ENCODE data around the gene CDCA7. TPM values are rescaled to one million over a fixed set of nuclear protein-coding genes. Genes with fewer than 3 reads are reported as not detected.

CDCA7 gene
- total and polyA plus RNA-seq, 4 donors, result 6.3 to 14.0 (median 9.1) TPM

DNA sequence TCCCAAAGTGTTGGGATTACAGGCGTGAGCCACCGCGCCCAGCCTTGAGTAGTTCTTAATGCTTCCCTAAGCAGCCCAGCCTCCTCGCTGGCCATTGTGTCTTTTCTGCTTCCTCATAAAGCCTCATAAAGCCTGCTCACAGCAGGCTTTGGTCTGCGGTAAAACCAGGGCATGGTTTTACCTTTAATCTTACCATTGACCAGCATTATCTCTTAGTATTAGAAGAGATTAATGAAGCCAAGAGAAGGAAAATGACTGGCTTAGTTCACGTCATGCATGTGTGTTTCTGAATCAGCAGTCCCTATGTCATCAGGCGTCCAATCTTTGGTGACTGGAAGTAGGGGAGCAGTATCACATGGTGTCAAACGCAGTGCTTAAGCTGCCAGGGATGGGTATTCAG lies 14.9 kb upstream of the CDCA7 start:
- DNase-seq (ENCODE audit: low read depth in 4 of 6, low spot score in 6 of 6), result no peak
- Histone ChIP-seq H3K36me3 (ENCODE audit: control insufficient read depth, insufficient read depth, low read length) (no peaks in the 10 kb centered on the region), H3K27me3 (ENCODE audit: control insufficient read depth, insufficient read depth, low read length) (no peaks in the 10 kb centered on the region), H3K9me3 (ENCODE audit: control insufficient read depth, insufficient read depth, low read length) (no peaks in the 10 kb centered on the region), H3K27ac (ENCODE audit: low read depth, low read length) (no peak overlapping the region), H3K4me3 (ENCODE audit: low read depth, low read length) (no peak overlapping the region), H3K4me1 (ENCODE audit: control insufficient read depth, insufficient read depth, low read length) (no peaks in the 10 kb centered on the region)
- 95% methylated on average over 7 of the region's 8 CpGs for WGBS (ENCODE audit: insufficient coverage)

DNA sequence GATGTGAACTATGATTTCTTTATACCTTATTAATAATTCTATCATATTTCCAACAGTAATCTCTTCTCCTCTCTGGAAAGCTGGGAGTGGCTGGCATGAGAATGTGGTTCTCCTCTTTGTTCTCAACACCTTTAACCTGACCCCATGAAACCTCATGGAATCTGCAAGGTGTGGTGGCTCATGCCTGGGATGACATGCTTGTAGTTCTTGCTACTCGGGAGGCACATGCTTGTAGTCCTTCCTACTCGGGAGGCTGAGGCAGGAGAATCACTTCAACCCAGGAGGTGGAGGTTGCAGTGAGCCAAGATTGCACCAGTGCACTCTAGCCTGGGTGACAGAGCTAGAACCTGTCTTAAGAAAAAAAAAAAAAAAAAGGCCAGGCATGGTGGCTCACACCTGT lies 10.8 kb upstream of the CDCA7 start:
- no peak overlapping the region for H3K27ac ChIP-seq (ENCODE audit: low read depth, low read length)
- WGBS (ENCODE audit: insufficient coverage), result 100% methylated on average over 1 of the region's 2 CpGs
- no peaks in the 10 kb centered on the region for H3K27me3 ChIP-seq (ENCODE audit: control insufficient read depth, insufficient read depth, low read length)
- H3K36me3 ChIP-seq (ENCODE audit: control insufficient read depth, insufficient read depth, low read length), result no peaks in the 10 kb centered on the region
- H3K4me3 ChIP-seq (ENCODE audit: low read depth, low read length), result no peak overlapping the region
- no peaks in the 10 kb centered on the region for H3K4me1 ChIP-seq (ENCODE audit: control insufficient read depth, insufficient read depth, low read length)
- no peaks in the 10 kb centered on the region for H3K9me3 ChIP-seq (ENCODE audit: control insufficient read depth, insufficient read depth, low read length)
- no peak for DNase-seq (ENCODE audit: low read depth in 4 of 6, low spot score in 6 of 6)

DNA sequence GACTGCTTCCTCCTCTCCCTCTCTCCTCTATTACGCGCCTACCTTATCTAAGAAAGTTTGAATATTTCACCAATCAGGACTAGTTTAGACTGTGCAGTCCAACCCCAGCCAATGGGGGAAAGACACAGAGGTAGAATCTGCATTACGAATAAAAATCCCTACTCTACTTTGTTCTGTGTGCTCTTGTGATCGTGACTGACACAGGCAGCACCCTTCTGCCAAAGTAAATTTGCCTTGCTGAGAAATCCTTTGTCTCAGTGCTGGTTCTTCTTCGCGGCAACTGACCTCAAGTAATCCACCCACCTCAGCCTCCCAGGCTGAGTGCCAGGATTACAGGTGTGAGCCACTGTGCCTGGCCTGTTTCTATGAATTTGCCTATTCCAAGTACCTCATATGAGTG lies 8.6 kb upstream of the CDCA7 start:
- WGBS (ENCODE audit: insufficient coverage), result 45% methylated on average over 2 of the region's 6 CpGs
- Histone ChIP-seq H3K36me3 (ENCODE audit: control insufficient read depth, insufficient read depth, low read length) (no peaks in the 10 kb centered on the region), H3K4me1 (ENCODE audit: control insufficient read depth, insufficient read depth, low read length) (no peaks in the 10 kb centered on the region)

DNA sequence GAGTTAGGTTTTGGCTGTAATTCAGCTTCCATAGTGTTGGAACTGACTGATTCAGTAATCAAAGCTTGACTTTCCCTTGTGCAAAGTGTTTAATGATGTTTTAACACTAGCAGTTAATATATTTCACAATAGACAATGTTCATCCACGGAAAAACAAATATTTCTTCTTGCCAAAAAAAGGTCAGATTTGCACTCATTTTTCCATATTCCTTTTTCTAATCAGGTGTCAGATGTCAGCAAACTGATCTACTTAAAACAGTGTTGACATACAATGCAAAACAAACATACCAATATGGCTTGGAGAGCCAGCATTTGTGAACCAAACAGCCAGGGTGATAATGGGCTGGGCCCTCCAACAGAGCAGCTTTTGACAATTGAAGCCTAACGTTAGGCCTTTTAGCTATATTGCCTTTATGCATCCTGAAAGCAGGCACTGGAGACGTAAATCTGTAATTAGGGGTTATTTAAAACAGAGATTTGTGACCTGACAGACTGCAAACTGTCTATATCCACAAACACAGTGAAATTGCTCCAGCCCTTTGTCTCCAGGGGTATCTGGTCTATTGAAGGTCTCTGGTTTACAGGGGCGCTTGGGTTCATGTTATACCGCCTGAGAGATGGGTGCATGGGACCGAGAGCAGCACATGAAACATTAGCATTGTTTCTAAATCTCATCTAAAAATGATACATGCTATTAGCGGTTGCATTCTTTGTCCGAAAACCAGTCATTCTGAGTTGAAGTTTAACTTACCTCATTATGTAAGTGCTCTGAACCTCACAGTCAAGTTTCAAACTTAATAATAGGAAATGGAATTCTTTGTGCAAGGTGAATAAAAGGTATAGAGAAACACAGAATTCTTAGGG lies 7.1 kb upstream of the CDCA7 start:
- Histone ChIP-seq H3K4me3 (ENCODE audit: low read depth, low read length) (no peak overlapping the region), H3K4me1 (ENCODE audit: control insufficient read depth, insufficient read depth, low read length) (no peaks in the 10 kb centered on the region), H3K27me3 (ENCODE audit: control insufficient read depth, insufficient read depth, low read length) (no peaks in the 10 kb centered on the region), H3K9me3 (ENCODE audit: control insufficient read depth, insufficient read depth, low read length) (no peaks in the 10 kb centered on the region), H3K27ac (ENCODE audit: low read depth, low read length) (no peak overlapping the region), H3K36me3 (ENCODE audit: control insufficient read depth, insufficient read depth, low read length) (no peaks in the 10 kb centered on the region)
- peak in 2 of 6 donors; percentile 24 to 55 for DNase-seq (ENCODE audit: low read depth in 4 of 6, low spot score in 6 of 6)
- no CpG with 5 or more reads among the region's 8 CpGs for WGBS (ENCODE audit: insufficient coverage)

More for the DNA sequence above, 8.6 kb upstream of the CDCA7 start:
- H3K27me3 ChIP-seq (ENCODE audit: control insufficient read depth, insufficient read depth, low read length), result no peaks in the 10 kb centered on the region
- H3K9me3 ChIP-seq (ENCODE audit: control insufficient read depth, insufficient read depth, low read length), result no peaks in the 10 kb centered on the region
- H3K4me3 ChIP-seq (ENCODE audit: low read depth, low read length), result no peak overlapping the region
- no peak overlapping the region for H3K27ac ChIP-seq (ENCODE audit: low read depth, low read length)
- DNase-seq (ENCODE audit: low read depth in 4 of 6, low spot score in 6 of 6), result no peak

DNA sequence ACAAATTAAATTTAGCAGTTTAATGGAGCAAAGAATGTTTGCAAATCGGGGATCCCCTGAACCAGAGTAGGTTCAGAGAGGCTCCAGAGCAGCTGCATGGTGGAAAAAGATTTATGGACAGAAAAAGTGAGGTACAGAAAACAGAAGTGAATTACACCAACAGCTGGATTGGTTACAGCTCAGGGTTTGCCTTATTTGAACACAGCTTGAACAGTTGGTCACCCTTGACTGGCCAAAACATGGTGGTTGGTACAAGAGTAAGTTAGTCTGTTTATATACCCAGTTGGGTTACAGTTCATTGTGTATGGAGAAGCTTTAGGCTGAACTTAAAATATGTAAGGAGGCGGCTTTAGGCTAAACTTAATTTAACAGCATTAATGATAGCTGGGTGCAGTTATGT lies 5.4 kb upstream of the CDCA7 start:
- no peaks in the 10 kb centered on the region for H3K9me3 ChIP-seq (ENCODE audit: control insufficient read depth, insufficient read depth, low read length)
- H3K27me3 ChIP-seq (ENCODE audit: control insufficient read depth, insufficient read depth, low read length), result peaks cover 12% of the 10 kb centered on the region
- no peak for DNase-seq (ENCODE audit: low read depth in 4 of 6, low spot score in 6 of 6)
- H3K27ac ChIP-seq (ENCODE audit: low read depth, low read length), result no peak overlapping the region
- no peaks in the 10 kb centered on the region for H3K36me3 ChIP-seq (ENCODE audit: control insufficient read depth, insufficient read depth, low read length)
- WGBS (ENCODE audit: insufficient coverage), result no CpG with 5 or more reads among the region's 2 CpGs
- H3K4me1 ChIP-seq (ENCODE audit: control insufficient read depth, insufficient read depth, low read length), result peaks cover 2% of the 10 kb centered on the region
- H3K4me3 ChIP-seq (ENCODE audit: low read depth, low read length), result no peak overlapping the region

DNA sequence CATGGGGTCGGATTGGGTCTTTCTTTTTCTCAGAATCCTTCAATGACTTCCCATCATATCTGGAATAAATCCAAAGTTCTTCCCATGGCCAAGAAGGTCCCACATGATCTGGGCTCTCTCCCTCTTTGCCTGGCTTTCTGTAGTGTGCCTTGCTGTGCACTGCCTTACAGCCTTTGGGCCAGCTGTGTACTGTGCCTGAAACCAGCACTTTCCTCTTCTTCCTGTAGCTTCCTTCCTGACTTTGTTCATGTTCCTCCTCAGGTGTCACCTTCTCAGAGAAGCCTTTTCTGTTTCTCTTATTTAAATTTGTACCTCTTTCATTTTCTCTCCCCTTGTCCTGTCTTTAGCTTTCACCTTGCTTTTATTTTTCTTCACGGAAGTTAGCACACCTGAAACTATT lies 4.3 kb upstream of the CDCA7 start:
- Histone ChIP-seq H3K27ac (ENCODE audit: low read depth, low read length) (no peak overlapping the region), H3K4me3 (ENCODE audit: low read depth, low read length) (no peak overlapping the region), H3K9me3 (ENCODE audit: control insufficient read depth, insufficient read depth, low read length) (no peaks in the 10 kb centered on the region), H3K4me1 (ENCODE audit: control insufficient read depth, insufficient read depth, low read length) (peaks cover 11% of the 10 kb centered on the region), H3K27me3 (ENCODE audit: control insufficient read depth, insufficient read depth, low read length) (peaks cover 14% of the 10 kb centered on the region), H3K36me3 (ENCODE audit: control insufficient read depth, insufficient read depth, low read length) (no peaks in the 10 kb centered on the region)
- DNase-seq (ENCODE audit: low read depth in 4 of 6, low spot score in 6 of 6), result no peak
- 80% methylated on average over 1 of the region's 2 CpGs for WGBS (ENCODE audit: insufficient coverage)

DNA sequence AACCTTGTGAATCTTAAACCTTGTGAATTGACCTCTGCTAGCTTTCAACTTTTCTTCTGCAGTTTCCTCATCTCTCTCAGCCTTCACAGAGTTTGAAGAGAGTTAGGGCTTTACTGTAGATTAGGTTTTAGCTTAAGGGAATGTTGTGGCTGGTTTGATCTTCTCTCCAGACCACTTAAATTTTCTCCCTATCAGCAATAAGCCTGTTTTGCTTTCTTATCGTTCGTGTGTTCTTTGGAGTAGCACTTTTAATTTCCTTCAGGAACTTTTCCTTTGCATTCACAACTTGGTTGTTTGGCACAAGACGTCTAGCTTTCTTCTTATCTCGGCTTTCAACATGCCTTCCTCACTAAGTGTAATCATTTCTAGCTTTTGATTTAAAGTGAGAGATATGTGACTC lies 2.8 kb upstream of the CDCA7 start:
- Histone ChIP-seq H3K27ac (ENCODE audit: low read depth, low read length) (no peak overlapping the region), H3K36me3 (ENCODE audit: control insufficient read depth, insufficient read depth, low read length) (no peaks in the 10 kb centered on the region), H3K9me3 (ENCODE audit: control insufficient read depth, insufficient read depth, low read length) (no peaks in the 10 kb centered on the region), H3K4me1 (ENCODE audit: control insufficient read depth, insufficient read depth, low read length) (peaks cover 14% of the 10 kb centered on the region), H3K27me3 (ENCODE audit: control insufficient read depth, insufficient read depth, low read length) (peaks cover 21% of the 10 kb centered on the region), H3K4me3 (ENCODE audit: low read depth, low read length) (no peak overlapping the region)
- DNase-seq (ENCODE audit: low read depth in 4 of 6, low spot score in 6 of 6), result no peak
- WGBS (ENCODE audit: insufficient coverage), result 79% methylated on average over 2 of the region's 4 CpGs

DNA sequence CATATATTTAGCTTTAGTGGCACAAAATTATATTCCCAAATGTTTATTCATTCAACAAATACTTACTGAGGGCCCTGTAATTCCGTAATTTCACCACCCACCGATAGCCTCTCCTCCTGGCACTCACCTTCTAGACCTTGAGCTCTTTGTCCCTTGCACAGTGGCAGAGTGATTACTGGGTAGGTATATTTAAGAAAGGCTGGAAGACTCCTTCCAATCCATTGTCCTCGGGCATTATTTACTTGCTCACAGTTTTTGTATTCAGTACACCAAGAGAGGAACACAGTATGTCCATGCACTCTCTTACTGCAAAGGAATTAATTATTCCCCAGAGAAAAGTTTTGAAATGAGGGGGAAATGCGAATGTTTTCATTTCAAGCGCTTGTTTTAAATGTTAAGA lies 1.1 kb upstream of the CDCA7 start:
- no peaks in the 10 kb centered on the region for H3K36me3 ChIP-seq (ENCODE audit: control insufficient read depth, insufficient read depth, low read length)
- no peak for DNase-seq (ENCODE audit: low read depth in 4 of 6, low spot score in 6 of 6)

DNA sequence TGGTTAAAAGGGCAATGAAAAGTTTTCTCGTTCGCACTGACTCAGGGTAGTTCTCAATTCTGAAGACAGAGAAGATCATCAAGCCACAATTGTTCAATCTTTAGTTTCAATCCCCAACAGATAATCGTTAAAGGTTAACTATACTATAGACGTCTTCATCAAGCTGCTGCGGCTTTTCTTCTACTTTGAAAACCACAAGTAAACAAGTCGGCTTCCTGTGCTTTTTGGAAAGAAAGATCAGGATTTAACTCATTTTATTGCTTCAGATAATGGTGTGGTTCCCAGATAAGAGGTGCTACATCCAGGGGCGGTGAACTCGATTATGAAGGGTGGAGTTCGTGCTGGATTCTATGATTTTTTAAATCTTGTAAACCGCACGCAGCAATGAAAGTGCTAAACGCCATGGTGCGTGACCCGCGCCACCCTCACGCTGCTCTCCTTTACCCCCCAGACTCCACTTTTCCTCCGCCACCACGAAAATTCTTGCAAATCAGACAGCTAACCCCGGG lies 545 bp upstream of the CDCA7 start:
- Histone ChIP-seq H3K36me3 (ENCODE audit: control insufficient read depth, insufficient read depth, low read length) (no peaks in the 10 kb centered on the region), H3K9me3 (ENCODE audit: control insufficient read depth, insufficient read depth, low read length) (no peaks in the 10 kb centered on the region), H3K4me1 (ENCODE audit: control insufficient read depth, insufficient read depth, low read length) (peaks cover 14% of the 10 kb centered on the region), H3K27me3 (ENCODE audit: control insufficient read depth, insufficient read depth, low read length) (peaks cover 21% of the 10 kb centered on the region), H3K27ac (ENCODE audit: low read depth, low read length) (peak overlapping the region; percentile 76), H3K4me3 (ENCODE audit: low read depth, low read length) (peak overlapping the region; percentile 62)
- 0% methylated on average over 10 of the region's 19 CpGs for WGBS (ENCODE audit: insufficient coverage)
- peak in 2 of 6 donors; percentile 11 to 52 for DNase-seq (ENCODE audit: low read depth in 4 of 6, low spot score in 6 of 6)

More for the DNA sequence above, 1.1 kb upstream of the CDCA7 start:
- Histone ChIP-seq H3K27ac (ENCODE audit: low read depth, low read length) (no peak overlapping the region), H3K4me3 (ENCODE audit: low read depth, low read length) (no peak overlapping the region), H3K27me3 (ENCODE audit: control insufficient read depth, insufficient read depth, low read length) (peaks cover 21% of the 10 kb centered on the region), H3K4me1 (ENCODE audit: control insufficient read depth, insufficient read depth, low read length) (peaks cover 14% of the 10 kb centered on the region), H3K9me3 (ENCODE audit: control insufficient read depth, insufficient read depth, low read length) (no peaks in the 10 kb centered on the region)
- WGBS (ENCODE audit: insufficient coverage), result no CpG with 5 or more reads among the region's 5 CpGs
